ENCODE data around the gene KRT75.
"Not testable (repeated sequence)": the region's sequence is repeated elsewhere in the genome, so short reads cannot be mapped to it uniquely, and the experiment has no call there.

KRT75 gene

GRCh38 chr12:52434081-52434733 is at the start of gene KRT75:
Gene KRT75 (minus strand): TSS chr12:52434371. CDS start chr12:52434304, 67 bp downstream.
- no peak for DNase-seq

- DNase-seq: no peak
Measured at GRCh38 chr12:52480073-52480472, 45.9 kb upstream of the KRT75 start.

- DNase-seq: no peak
Measured at GRCh38 chr12:52477651-52478050, 43.5 kb upstream of the KRT75 start.

GRCh38 chr12:52474212-52474611 is 40.0 kb upstream of the KRT75 start:
- no peak for DNase-seq

- no peak for DNase-seq
Measured at GRCh38 chr12:52473768-52474167, 39.6 kb upstream of the KRT75 start, which contains the start of gene KRT6C. Gene KRT6C (minus strand): TSS chr12:52473805. CDS start chr12:52473737, 68 bp downstream.

GRCh38 chr12:52469853-52470252 is 35.7 kb upstream of the KRT75 start:
- DNase-seq: no peak

- DNase-seq: no peak
Measured at GRCh38 chr12:52464897-52465296, 30.7 kb upstream of the KRT75 start.

- no peak for DNase-seq
Measured at GRCh38 chr12:52461693-52462092, 27.5 kb upstream of the KRT75 start.

- no peak for DNase-seq
Measured at GRCh38 chr12:52458861-52459260, 24.7 kb upstream of the KRT75 start.

GRCh38 chr12:52455821-52456220 is 21.6 kb upstream of the KRT75 start:
- no peak for DNase-seq

GRCh38 chr12:52454411-52455201 is 20.4 kb upstream of the KRT75 start:
- no peak for DNase-seq

GRCh38 chr12:52452101-52452500 is 17.9 kb upstream of the KRT75 start, which contains the start of gene KRT6B:
Gene KRT6B (minus strand): TSS chr12:52452146. CDS start chr12:52452078, 68 bp downstream.
- DNase-seq: no peak

GRCh38 chr12:52448228-52448627 is 14.1 kb upstream of the KRT75 start:
- DNase-seq: no peak

- not testable (repeated sequence) for DNase-seq
Measured at GRCh38 chr12:52447196-52447595, 13.0 kb upstream of the KRT75 start.

- no peak for DNase-seq
Measured at GRCh38 chr12:52446367-52447045, 12.3 kb upstream of the KRT75 start.

- no peak for DNase-seq
Measured at GRCh38 chr12:52445876-52446275, 11.7 kb upstream of the KRT75 start.

- no peak for DNase-seq
Measured at GRCh38 chr12:52444647-52445595, 10.8 kb upstream of the KRT75 start.

- DNase-seq: no peak
Measured at GRCh38 chr12:52443966-52444365, 9.8 kb upstream of the KRT75 start.

- DNase-seq: no peak
Measured at GRCh38 chr12:52442600-52443061, 8.5 kb upstream of the KRT75 start.

- no peak for DNase-seq
Measured at GRCh38 chr12:52441320-52441911, 7.2 kb upstream of the KRT75 start.

- DNase-seq: no peak
Measured at GRCh38 chr12:52440821-52441319, 6.7 kb upstream of the KRT75 start.

- DNase-seq: no peak
Measured at GRCh38 chr12:52439845-52440244, 5.7 kb upstream of the KRT75 start.

All from stimulated activated CD4-positive, alpha-beta T cell treated with anti-CD3 and anti-CD28 coated beads, Interleukin-4, amount 100 ng/mL, for 1 hour (primary cell).